DLD1 (cell line): ENCODE data around the gene TBL1X.
"Not testable (repeated sequence)": the region's sequence is repeated elsewhere in the genome, so short reads cannot be mapped to it uniquely, and the experiment has no call there.

Experiments
- in situ Hi-C: cut with HindIII; loops from 2 replicates; pipeline ENCODE4 v1.10.0; 2017; ENCODE audit warnings: low sequenced_read_pairs

The TBL1X gene

DNA sequence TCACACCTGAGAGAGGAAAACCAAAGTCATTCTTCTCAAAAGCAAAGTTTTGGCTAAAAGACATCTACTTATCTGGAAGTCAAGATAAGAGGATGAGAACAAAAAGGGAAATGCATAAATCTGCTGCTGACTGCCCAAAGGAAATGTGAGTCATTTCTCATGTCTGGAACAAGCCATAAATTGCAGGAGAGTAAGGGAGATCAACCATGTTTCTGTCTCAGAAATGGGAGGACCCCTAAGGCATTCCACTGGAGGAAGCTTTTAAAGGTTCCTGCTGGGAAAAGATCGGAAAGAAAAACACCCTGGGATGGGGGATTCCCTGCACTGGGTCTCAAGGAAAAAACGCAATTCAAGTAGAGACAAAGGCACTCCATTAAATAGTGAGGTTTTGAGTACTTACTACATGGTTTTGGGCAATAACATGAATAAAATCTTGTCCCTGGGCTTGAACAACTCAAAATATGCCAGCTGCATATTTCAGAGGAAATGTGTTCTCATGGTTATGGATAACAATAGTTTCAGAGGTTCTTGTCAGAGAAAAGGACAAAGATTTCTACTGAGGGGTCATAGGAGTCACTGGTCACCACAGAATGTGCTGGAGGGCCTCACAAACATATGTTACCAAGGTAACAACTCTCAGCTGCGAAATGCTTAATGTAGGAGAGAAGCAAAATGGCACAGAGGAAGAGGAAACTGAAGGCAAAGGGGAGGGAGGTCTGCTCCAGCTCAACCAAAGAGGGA, 281.5 kb downstream of the TBL1X start:
- in situ Hi-C loops: no loop called here

DNA sequence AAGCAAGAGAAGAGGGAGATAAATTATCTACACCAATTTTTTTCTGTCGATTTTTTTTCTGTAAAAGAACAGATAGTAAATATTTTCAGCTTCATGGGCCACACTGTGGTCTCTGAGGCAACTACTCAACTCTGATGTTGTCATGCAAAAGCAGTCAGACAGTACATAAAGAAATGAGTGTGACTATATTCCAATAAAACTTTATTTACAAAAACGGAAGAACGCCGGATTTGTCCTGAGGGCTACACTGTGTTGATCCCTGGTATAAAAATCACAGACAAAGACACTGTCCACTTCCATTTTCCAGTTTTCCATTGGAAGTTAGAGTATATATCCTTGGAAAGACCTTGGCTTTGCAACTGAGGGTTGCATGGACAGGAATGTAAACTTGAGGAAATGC, 282.8 kb downstream of the TBL1X start:
- in situ Hi-C loops: no loop called here

DNA sequence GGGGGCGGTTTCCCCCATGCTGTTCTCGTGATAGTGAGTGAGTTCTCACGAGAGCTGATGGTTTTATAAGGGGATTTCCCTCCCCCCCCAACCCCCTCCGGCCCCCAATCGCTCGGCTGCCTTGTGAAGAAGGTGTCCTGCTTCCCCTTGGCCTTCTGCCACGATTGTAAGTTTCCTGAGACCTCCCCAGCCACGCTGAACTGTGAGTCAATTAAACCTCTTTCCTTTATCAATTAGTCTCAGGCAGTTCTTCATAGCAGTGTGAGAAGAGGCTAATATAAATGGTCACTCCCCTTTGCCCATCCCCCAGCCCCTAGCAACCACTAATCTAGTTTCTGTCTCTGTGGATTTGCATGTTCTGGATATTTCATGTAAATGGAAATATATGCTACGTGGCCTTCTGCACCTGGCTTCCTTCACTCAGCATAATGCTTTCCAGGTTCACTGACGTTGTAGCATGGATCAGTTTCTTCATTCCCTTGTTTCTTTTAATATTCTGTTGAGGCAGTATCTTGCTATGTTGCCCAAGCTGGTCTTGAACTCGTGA, 284.4 kb downstream of the TBL1X start:
- in situ Hi-C loops: no loop called here

DNA sequence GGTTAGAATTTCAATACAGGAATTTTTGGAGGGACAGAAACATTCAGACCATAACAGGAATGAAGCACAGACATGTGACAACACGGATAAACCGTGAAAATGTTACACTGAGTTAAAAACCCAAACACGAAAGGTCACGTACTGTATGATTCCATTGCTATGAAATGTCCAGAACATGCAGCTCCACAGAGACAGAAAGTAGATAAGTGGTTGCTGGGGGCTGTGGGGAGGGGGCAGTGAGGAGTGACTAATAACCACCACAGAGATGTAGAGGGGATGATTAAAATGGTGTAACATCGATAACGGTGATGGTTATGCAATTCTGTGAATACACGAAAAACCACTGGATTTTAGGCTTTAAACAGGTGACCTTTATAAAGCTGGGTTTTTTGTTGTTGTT, 292.5 kb downstream of the TBL1X start:
- in situ Hi-C loops: no loop called here

DNA sequence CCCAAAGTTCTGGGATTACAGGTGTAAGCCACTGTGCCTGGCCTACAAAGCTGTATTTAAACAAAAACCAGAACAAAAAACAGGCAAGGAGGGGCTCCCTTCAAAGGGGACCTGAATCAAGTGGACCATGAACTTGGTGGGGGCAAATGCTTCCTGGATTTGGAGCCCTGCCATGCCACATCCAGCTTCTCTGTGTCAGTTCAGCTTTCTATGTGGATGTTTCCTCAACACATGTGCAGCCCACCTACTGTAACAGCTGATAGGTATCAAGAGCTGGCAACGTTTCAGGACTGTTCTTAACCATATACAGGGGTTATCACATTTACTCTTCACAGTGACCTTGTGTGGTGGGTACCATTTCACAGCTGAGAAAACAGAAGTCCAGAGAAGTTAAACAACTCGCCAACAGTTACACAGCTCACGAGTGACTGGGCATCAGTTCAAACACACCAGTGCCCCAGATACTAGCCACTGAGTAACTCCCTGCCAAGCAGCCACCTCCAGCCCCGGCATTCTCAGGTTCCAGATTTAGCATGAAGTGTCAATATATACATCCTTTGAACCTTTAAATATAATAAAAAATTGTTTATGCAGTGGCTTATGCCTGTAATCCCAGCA, 293.3 kb downstream of the TBL1X start:
- in situ Hi-C loops: no loop called here

DNA sequence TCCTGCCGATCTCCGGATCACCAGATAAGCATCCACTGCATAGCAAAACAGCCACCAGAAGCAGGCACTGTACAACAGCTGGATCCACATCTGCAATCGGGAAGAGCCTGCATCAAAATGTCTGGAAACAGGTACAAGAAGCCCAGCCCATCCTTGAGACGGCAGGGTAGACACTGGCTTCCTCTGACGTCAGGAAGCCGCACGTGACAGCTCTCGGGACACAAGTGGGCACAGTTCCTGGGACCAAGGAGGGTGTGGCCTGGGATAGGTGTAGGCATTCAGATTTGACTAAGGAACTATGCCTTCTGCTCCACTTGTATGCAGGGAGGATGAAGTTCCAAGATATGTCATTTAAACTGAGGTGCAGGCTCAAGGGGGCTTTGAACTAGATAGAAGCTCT, 294.5 kb downstream of the TBL1X start:
- in situ Hi-C loops: no loop called here

DNA sequence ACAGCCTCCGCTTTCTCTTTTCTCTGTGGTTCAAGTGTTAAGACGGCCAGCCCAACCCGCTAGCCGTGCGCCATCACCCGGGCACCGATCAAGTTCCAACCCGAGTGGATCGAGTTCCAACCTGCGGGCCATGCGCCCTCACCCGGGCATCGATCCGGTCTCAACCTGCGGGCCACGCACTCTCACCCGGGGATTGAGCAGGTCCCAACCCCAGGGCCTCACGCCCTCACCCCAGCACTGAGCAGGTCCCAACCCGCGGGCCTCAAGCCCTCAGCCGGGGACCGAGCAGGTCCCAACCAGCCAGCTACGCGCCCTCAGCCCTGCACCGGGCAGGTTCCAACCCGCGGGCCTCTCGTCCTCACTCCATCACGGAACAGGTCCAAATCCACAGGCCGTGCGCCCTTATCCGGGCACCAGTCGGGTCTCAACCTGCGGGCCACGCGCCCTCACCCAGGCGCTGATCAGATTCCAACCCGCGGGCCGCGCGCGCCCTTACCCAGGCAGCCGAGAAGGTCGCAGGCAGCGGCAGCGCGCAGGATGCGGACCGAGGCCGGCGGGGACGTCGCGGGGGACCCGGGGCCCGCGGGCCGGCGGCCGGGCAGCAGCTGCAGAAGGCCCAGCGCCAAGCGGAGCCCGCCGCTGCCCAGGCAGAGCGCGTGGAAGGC, 300.3 kb downstream of the TBL1X start:
- in situ Hi-C loops: no loop called here

DNA sequence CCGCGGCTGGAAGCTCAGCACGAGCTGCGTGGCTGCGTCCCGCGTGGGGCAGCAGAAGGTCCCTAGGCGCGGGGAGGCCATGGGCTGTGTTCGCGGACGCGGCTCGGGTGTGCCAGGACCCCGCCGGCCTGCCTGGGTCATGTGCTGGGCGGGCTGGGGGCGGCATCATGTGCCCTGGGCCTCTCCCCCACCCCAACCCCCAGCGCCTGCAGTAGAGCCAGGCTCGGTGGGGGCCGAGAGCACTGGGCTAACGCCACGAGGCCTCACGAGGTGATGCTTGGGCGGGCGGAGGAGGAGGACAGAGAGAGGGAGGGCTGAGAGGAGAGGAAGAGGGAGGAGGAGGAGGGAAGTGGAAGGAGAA, 300.9 kb downstream of the TBL1X start, which contains the start of gene GPR143:
Gene GPR143, minus strand, starts transcription at position 111 of the 361 bp plus-strand sequence. Its CDS starts 30 bp downstream, at position 81.
- in situ Hi-C loops: no loop called here

DNA sequence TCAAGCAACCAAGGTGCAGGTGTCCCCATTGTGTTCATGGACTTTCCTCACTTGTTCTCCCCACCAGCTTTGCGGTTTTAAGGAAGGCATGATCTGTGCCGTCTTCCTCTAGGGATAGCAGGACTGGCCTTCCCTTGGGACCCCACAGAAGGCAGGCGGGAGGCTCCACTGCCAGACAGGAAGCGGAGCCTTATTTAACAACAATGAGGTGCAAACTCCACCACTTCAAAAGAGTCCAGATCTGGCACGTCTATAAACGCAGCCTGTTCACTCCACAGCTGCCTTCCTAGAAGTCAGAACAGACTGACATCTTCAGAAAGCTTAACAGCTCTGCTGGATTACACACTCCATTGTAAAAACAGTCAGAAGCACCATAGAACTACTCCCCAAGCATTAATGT, 302.5 kb downstream of the TBL1X start:
- in situ Hi-C loops: no loop called here

DNA sequence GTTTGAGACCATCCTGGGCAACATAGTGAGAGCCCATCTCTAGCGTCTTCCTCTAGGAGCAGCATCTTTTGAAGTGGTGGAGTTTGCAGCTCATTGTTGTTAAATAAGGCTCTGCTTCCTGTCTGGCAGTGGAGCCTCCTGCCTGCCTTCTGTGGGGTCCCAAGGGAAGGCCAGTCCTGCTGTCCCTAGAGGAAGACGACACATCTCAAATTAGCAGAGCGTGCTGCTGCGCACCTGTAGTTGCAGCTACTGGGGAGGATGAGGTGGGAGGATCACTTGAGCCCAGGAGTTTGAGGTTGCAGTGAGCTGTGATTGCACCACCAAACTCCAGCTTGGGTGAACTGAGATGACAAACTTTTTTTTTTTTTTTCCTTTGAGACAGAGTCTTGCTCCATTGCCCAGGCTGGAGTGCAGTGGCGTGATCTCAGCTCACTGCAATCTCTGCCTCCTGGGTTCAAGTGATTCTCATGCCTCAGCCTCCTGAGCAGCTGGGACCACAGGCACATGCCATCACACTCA, 303.5 kb downstream of the TBL1X start:
- in situ Hi-C loops: not testable (repeated sequence)

DNA sequence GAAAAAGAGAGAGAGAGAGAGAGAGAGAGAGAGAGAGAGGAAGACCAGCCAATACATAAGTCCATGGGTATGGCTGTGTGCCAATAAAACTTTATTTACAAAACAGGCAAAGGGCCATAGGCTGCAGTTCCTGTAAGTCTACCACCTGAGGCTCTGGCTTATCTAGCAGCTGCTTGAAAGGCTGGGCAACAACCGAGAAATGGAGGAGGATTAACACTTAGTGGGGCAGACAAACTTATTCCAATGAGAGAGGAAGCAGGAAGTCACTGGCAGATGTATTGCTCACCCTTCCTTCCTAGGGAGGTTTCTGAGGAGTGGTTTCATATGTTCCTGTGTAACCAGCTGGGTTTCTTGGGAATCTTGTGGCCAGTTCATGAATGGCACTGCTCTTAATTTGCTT, 305.5 kb downstream of the TBL1X start:
- in situ Hi-C loops: no loop called here

DNA sequence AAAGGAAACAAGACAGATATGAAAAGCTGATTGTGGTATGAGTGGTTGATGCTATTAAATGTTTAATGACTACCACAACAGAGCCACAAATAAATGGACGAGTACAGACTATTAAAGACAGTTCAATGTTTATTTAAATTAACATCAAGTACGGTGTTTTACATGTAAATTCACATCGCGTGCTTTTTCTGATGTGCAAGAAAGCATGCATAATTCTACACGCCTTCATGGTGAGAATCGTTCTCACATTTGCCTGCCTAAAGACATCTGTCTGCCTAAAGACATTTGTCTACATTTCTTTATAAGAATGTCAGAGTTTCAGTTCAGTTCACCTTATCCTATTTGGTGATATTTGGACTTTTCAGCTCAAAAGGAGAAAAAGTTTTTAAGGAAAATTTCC, 308.1 kb downstream of the TBL1X start:
- in situ Hi-C loops: no loop called here

DNA sequence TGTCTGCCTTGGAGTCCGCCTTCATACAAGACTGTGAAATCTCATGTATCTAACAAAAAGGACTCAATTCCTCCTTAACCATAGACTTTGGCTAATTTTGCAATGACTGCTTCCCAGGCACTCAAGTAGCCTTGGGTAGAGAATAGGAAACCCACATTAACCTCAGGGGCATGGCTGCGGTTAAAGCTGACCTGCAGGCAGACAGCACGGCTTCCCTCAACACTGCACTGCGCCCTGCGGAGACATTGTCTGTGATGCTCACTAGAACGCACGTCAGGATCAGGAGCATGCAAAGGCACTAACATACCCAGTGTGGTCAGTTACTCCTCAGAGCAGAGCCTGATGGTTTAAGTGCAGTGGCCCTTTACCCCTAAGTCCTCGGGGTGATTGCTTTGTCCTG, 311.1 kb downstream of the TBL1X start:
- in situ Hi-C loops: no loop called here

DNA sequence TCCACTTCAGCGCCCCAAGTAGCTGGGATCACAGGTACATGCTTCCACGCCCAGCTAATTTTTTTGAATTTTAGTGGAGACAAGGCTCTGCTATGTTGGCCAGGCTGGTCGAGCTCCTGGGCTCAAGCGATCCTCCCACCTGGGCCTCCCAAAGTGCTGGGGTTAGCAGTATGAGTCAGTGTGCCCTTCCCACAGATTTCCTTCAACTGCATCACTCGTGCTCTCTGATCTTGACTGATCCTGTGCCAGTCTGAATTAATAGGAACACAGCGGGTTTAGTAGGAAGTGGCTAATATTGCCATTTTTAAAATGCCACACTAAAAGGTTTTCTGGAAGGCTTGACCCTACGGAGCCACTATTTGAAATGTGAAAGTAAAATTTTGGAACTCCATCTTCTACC, 317.1 kb downstream of the TBL1X start:
- in situ Hi-C loops: no loop called here

DNA sequence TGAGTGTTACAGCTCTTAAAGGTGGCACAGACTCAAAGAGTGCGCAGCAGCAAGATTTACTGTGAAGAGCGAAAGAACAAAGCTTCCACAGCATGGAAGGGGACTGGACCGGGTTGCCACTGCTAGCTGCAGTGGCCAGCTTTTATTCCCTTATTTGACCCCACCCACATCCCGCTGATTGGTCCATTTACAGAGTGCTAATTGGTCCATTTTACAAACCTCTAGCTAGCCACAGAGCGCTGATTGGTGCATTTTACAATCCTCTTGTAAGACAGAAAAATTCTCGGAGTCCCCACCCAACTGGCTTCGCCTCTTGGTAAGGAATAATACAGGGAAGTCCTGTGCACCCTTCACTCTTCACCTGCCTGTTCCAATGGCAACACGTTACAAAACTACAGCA, 319.5 kb downstream of the TBL1X start:
- in situ Hi-C loops: no loop called here

DNA sequence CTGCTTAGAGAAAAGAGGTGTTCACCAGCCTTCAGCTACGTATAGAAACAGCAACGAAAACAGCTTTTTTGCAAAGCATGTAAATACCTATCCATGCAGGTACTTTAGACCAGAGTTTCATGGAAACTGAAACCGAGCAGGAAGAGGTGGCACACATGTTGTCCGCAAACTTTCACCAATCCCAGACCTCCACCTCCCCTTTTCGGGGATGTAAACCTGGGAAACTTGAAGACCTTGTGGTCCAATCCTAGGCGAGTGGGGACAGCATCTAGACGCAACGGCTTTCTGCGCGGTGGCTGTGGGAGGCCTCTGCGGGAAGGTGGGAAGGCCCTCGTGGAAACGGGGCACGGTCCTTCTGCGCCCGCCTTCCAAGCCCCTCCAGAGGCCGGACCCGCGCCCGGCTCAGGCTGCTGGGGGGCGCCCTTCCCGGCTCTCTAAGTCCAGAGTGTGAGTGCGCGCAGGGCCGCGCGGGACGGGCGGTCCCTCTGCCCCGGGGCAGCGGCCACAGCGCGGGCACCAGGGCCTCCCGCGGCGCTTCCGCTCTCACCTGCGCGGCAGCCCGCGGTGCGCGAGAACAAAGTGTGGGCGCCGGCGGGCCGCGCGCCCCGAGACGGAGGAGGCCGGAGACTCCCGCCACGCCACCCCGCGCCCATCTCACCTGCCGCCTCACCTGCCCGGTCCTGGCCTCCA, 320.5 kb downstream of the TBL1X start:
- in situ Hi-C loops: no loop called here

DNA sequence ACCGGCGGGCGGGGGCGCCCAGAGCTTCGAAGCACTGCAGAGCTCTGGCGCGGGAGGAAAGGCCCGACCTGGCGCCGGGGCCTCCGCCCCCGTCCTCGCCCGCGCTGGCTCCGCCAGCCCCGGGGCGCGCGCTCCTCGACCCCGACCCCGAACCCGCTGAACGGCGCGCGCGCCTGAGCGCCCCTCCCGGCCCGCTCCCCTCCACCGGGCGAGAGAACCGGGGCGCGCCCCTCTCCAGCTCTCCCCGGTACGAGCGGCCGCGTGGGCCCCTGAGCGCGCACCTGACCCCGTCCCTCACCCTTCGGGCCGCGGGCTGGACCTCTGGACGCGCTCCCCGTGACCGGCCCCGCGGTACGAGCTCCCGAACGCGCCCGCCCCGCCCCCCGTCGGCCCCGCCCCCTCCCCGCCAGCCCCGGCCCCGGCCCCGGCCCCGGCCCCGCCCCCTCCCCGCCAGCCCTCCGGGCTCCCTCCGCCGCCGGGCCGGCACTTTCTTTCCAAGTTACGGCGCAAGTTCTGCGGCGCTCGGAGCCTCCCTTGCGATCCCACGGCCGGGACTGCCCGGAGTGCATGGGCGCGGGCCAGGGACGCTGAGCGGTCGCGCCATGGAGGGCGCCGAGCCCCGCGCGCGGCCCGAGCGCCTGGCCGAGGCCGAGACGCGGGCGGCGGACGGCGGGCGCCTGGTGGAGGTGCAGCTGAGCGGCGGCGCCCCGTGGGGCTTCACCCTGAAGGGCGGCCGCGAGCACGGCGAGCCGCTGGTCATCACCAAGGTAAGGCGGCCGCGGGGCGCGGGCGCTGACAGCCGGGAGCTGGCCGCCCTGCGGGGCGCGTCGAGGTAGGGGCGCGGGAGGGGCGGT, 321.3 kb downstream of the TBL1X start, which contains the start of gene SHROOM2:
Gene SHROOM2, plus strand, starts transcription at position 486 of the 854 bp plus-strand sequence. Its CDS starts 117 bp downstream, at position 603.
- in situ Hi-C loops: no loop called here

DNA sequence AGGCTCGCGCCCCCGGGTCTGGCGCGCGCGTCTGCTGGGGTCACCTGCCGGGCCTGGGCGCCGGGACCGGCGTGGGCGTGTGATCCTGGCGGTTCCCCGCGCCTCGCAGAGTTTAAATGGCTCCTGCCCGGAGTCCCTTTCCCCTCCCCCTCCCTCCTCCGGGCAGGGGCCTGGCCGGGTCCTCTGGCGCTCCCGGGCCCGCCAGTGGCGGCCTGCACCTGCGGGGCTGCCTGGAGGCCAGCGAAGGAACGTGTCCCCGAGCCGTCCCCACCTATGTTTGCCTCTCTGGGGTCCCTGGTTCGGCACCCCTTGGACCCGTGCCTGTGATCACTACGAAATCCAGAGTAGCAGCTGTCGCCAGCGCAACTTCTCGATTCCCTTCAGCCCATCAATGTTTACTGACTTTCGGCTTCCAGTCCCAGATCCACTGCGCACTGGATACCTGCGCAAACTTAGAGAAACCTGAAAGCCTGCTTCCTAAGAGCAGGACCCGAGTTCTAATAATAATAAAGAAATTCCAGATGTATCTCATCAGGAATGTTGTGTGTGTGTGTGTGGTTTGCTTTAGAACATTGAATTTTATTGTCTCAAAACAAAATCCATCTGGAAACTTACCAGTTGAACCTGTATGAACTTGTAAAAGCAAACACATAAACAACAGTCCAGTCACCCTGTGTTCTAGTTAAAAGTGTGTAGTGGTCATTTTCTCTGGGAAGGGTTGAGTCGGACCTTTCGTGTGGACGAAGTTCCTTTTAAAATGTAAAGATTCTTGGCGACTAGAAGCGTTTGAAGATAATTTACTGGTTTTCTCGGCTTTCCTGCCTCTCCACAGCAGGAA, 322.2 kb downstream of the TBL1X start:
- in situ Hi-C loops: no loop called here

DNA sequence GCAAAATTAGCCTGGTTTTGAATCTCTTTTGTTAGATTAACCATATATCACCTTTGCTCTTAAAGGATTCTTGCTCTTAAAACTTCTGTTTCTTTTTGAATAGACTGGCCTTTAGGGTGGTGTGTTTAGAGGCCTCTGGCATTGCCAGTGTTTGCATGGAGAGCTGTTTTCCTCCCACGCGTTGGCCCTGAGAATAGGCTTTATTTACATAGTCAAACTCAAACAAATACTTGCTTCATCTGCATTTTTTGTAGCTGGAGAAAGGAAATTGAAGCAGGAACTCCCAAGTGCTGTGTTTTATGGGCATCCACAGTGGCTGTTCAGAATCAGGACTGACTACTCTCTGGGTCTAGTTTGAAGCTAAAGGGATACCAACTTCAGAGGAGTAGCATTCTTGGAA, 324.1 kb downstream of the TBL1X start:
- in situ Hi-C loops: no loop called here
